Spinal cord (tissue), 10 donors: ENCODE results near the gene QRICH1. TPM values are rescaled to one million over a fixed set of nuclear protein-coding genes. Genes with fewer than 3 reads are reported as not detected.
"Not testable (repeated sequence)": the region's sequence is repeated elsewhere in the genome, so short reads cannot be mapped to it uniquely, and the experiment has no call there.

Experiments used
- DNase-seq, 6 donors: peaks; one replicate each; pipeline versions ENCODE4 v3.0.0 to v3.0.0-alpha.2; 2013 to 2015; ENCODE audit warnings: low spot score in 6 of 6, low read depth in 4 of 6
- H3K27ac ChIP-seq: one replicate; pipeline ENCODE4 v1.5.1; 2013; ENCODE audit warnings: low read depth, low read length, control low read depth
- H3K27me3 ChIP-seq: one replicate; pipeline ENCODE4 v1.6.1; 2013; ENCODE audit warnings: low read length; ENCODE audit not compliant: control insufficient read depth, insufficient read depth
- H3K36me3 ChIP-seq: one replicate; pipeline ENCODE4 v1.6.1; 2013; ENCODE audit warnings: low read length; ENCODE audit not compliant: control insufficient read depth, insufficient read depth
- H3K4me1 ChIP-seq: one replicate; pipeline ENCODE4 v1.6.1; 2013; ENCODE audit warnings: low read length; ENCODE audit not compliant: control insufficient read depth, insufficient read depth
- H3K4me3 ChIP-seq: one replicate; pipeline ENCODE4 v1.5.1; 2013; ENCODE audit warnings: low read depth, low read length, control low read depth
- H3K9me3 ChIP-seq: one replicate; pipeline ENCODE4 v1.6.1; 2013; ENCODE audit warnings: low read length; ENCODE audit not compliant: control insufficient read depth, insufficient read depth
- WGBS: methylation state at CpG from one replicate; pipeline ENCODE4 v1.1.5; 2013; ENCODE audit warnings: missing lambda C conversion rate; ENCODE audit not compliant: insufficient coverage; 5-methylcytosine and 5-hydroxymethylcytosine counted together
- polyA plus RNA-seq, 2 donors: library from polyadenylated mRNA; unstranded; fragments of 120-200 nt; gene quantifications; one replicate each; pipeline ENCODE4 v1.2.1, GENCODE V29; 2013; ENCODE audit not compliant: insufficient read length in 2 of 2
- total RNA-seq, 2 donors: library from RNA; depleted of rRNA in 1 of 2; stranded (reverse); fragments of 120-200 nt in 1 of 2; fragments of >200 nt in 1 of 2; gene quantifications; one replicate each; pipeline versions ENCODE4 v1.2.3 to v1.2.4, GENCODE V29; 2013 to 2014
- donor health status: healthy.

Gene QRICH1
- total and polyA plus RNA-seq, 4 donors = 62.9 to 104 (median 82.3) TPM

DNA sequence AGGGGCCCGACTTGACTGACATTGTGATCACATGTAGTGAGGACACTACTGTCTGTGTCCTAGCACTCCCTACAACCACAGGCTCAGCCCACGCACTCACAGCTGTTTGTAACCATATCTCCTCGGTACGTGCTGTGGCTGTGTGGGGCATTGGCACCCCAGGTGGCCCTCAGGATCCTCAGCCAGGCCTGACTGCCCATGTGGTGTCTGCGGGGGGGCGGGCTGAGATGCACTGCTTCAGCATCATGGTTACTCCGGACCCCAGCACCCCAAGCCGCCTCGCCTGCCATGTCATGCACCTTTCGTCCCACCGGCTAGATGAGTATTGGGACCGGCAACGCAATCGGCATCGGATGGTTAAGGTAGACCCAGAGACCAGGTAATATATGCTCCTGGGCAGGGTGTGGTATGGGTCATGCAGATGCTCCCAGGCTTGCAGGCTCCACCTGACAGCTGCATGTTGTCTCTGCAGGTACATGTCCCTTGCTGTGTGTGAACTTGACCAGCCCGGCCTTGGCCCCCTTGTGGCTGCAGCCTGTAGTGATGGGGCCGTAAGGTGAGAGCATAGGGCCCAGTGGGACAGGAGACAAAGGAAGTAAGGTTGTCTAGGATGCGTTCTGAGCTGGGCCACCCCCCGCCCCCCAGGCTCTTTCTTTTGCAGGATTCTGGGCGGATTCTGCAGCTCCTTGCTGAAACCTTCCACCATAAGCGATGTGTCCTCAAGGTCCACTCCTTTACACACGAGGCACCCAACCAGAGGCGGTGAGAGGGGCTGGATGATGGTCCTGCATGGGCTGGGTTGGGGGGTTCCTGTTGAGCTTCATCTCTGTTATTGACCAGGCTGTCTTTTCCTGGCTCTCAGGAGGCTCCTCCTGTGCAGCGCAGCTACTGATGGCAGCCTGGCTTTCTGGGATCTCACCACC is 79.9 kb downstream of the QRICH1 start:
- no peak overlapping the region for H3K27ac ChIP-seq

DNA sequence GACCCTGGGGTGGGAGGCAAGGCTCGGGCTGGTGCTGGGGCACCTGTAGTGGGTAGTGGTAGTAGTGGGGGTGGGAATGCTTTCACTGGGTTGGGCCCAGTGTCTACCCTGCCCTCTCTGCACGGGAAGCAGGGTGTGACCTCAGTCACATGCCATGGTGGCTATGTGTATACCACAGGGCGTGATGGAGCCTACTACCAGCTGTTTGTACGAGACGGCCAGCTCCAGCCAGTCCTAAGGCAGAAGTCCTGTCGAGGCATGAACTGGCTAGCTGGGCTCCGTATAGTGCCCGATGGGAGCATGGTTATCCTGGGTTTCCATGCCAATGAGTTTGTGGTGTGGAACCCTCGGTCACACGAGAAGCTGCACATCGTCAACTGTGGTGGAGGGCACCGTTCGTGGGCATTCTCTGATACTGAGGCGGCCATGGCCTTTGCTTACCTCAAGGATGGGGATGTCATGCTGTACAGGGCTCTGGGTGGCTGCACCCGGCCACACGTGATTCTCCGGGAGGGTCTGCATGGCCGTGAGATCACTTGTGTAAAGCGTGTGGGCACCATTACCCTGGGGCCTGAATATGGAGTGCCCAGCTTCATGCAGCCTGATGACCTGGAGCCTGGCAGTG is 80.6 kb downstream of the QRICH1 start:
- H3K27ac ChIP-seq = no peak overlapping the region
- no peak overlapping the region for H3K4me3 ChIP-seq
- H3K9me3 ChIP-seq = no peaks in the 10 kb centered on the region
- WGBS = 91% methylated on average over 19 of the region's 19 CpGs
- H3K36me3 ChIP-seq = peaks cover 64% of the 10 kb centered on the region
- no peaks in the 10 kb centered on the region for H3K27me3 ChIP-seq
- peaks cover 30% of the 10 kb centered on the region for H3K4me1 ChIP-seq
- no peak for DNase-seq

More for the DNA sequence above, 79.9 kb downstream of the QRICH1 start:
- Histone ChIP-seq H3K9me3 (no peaks in the 10 kb centered on the region), H3K4me1 (peaks cover 28% of the 10 kb centered on the region), H3K4me3 (no peak overlapping the region), H3K27me3 (no peaks in the 10 kb centered on the region), H3K36me3 (peaks cover 64% of the 10 kb centered on the region)
- WGBS = 89% methylated on average over 17 of the region's 24 CpGs
- no peak for DNase-seq

GRCh38 chr3:49012441-49013017 is 81.3 kb downstream of the QRICH1 start:
- H3K27me3 ChIP-seq = no peaks in the 10 kb centered on the region
- H3K9me3 ChIP-seq = no peaks in the 10 kb centered on the region
- H3K27ac ChIP-seq = no peak overlapping the region
- no peak overlapping the region for H3K4me3 ChIP-seq
- no peak for DNase-seq
- peaks cover 64% of the 10 kb centered on the region for H3K36me3 ChIP-seq
- H3K4me1 ChIP-seq = peaks cover 33% of the 10 kb centered on the region
- WGBS = 92% methylated on average over 17 of the region's 17 CpGs

- H3K36me3 ChIP-seq = peaks cover 48% of the 10 kb centered on the region
- no peak for DNase-seq
- H3K9me3 ChIP-seq = no peaks in the 10 kb centered on the region
- H3K27me3 ChIP-seq = no peaks in the 10 kb centered on the region
- no CpG with 5 or more reads among the region's 3 CpGs for WGBS
- no peak overlapping the region for H3K4me3 ChIP-seq
- H3K4me1 ChIP-seq = peaks cover 37% of the 10 kb centered on the region
- no peak overlapping the region for H3K27ac ChIP-seq
Observed at GRCh38 chr3:49009396-49009795, 84.5 kb downstream of the QRICH1 start.

DNA sequence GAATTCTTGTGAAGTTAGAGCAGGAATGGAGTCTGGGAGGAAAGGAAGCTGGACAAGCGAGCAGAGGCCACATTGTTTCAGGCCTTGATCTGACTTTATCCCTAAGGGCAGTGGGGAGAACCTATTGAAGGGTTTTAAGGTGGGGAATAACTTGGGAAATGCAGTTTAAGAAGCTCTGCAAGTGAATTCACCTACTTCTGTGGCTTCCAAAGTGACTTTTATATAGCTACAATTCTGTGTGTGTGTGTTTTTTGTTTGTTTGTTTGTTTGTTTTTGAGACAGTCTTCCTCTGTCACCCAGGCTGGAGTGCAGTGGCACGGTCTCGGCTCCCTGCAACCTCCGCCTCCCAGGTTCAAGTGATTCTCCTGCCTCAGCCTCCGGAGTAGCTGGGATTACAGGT is 85.2 kb downstream of the QRICH1 start:
- H3K27me3 ChIP-seq, H3K9me3 ChIP-seq, DNase-seq: not testable (repeated sequence)
- peaks cover 41% of the 10 kb centered on the region for H3K36me3 ChIP-seq
- peaks cover 34% of the 10 kb centered on the region for H3K4me1 ChIP-seq
- H3K27ac ChIP-seq = peak overlapping the region; percentile 99
- H3K4me3 ChIP-seq = peak overlapping the region; percentile 99
- WGBS = 73% methylated on average over 4 of the region's 5 CpGs

GRCh38 chr3:49007771-49008528 is 85.9 kb downstream of the QRICH1 start:
- no peaks in the 10 kb centered on the region for H3K9me3 ChIP-seq
- 14% methylated on average over 37 of the region's 41 CpGs for WGBS
- H3K4me1 ChIP-seq = peaks cover 31% of the 10 kb centered on the region
- H3K36me3 ChIP-seq = peaks cover 34% of the 10 kb centered on the region
- DNase-seq = peak in 2 of 6 donors; percentile 88 to 92
- no peaks in the 10 kb centered on the region for H3K27me3 ChIP-seq
- H3K4me3 ChIP-seq = peak overlapping the region; percentile 99
- H3K27ac ChIP-seq = peak overlapping the region; percentile 99

- Histone ChIP-seq H3K36me3 (peaks cover 34% of the 10 kb centered on the region), H3K27ac (peak within 1 kb of the TSS; percentile 99), H3K4me3 (peak within 1 kb of the TSS; percentile 99), H3K27me3 (no peaks in the 10 kb centered on the region), H3K9me3 (no peaks in the 10 kb centered on the region), H3K4me1 (peaks cover 31% of the 10 kb centered on the region)
- WGBS = 0% methylated on average over 65 of the region's 65 CpGs
- peak; percentile 88 to 99 (median 93) for DNase-seq
Observed at GRCh38 chr3:49007068-49007770, 86.7 kb downstream of the QRICH1 start, which contains the start of gene WDR6. Gene WDR6, plus strand, starts transcription at chr3:49007391. Its CDS starts 41 bp downstream, at chr3:49007432.

DNA sequence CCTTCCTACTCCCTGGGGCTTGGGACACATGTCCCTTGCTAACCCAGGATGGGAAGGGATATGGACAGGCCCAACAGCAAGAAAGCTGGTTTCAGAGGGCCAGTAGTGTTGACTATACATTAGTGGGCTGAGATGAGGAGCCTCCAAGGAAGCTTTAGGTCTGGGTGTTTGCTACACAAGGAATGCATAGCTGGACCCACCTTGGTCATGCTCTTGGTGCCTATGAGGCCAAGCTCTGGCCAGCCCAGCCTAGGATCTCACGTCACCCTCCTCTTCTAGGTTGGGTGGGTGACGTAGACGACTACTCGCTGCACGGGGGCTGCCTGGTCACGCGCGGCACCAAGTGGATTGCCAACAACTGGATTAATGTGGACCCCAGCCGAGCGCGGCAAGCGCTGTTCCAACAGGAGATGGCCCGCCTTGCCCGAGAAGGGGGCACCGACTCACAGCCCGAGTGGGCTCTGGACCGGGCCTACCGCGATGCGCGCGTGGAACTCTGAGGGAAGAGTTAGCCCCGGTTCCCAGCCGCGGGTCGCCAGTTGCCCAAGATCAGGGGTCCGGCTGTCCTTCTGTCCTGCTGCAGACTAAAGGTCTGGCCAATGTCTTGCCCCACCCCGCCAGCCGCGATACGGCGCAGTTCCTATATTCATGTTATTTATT is 87.3 kb downstream of the QRICH1 start:
- WGBS = under 1% methylated on average over 26 of the region's 32 CpGs
- no peaks in the 10 kb centered on the region for H3K27me3 ChIP-seq
- no peaks in the 10 kb centered on the region for H3K9me3 ChIP-seq
- peaks cover 34% of the 10 kb centered on the region for H3K36me3 ChIP-seq
- peak overlapping the region; percentile 99 for H3K4me3 ChIP-seq
- peaks cover 31% of the 10 kb centered on the region for H3K4me1 ChIP-seq
- peak overlapping the region; percentile 99 for H3K27ac ChIP-seq
- peak in 2 of 6 donors; percentile 67 to 69 for DNase-seq
